HL-60 (cell line): ENCODE measurements around the gene FSD1L.

Source experiments
- CTCF ChIP-seq: IDR thresholded peaks from one replicate; pipeline ENCODE4 v1.5.1; 2011; ENCODE audit warnings: low read length, control low read depth, inconsistent platforms; ENCODE audit not compliant: insufficient read depth
- GABPA ChIP-seq: IDR thresholded peaks from 2 replicates; pipeline ENCODE4 v1.6.1; 2012; ENCODE audit warnings: low read depth
- POLR2AphosphoS5 ChIP-seq: IDR thresholded peaks from 2 replicates; pipeline ENCODE4 v1.6.1; 2012; ENCODE audit warnings: low read depth
- TF ChIP-seq, protein P1 (sequence below): IDR thresholded peaks from 2 replicates; pipeline ENCODE4 v1.6.1; 2012; ENCODE audit warnings: low read depth; ENCODE audit not compliant: insufficient replicate concordance

GRCh38 chr9:105415662-105415980 lies 32.2 kb upstream of the FSD1L start:
- TF ChIP-seq POLR2AphosphoS5 (no peak), CTCF (no peak), GABPA (no peak)
- TF ChIP-seq, protein P1, sequence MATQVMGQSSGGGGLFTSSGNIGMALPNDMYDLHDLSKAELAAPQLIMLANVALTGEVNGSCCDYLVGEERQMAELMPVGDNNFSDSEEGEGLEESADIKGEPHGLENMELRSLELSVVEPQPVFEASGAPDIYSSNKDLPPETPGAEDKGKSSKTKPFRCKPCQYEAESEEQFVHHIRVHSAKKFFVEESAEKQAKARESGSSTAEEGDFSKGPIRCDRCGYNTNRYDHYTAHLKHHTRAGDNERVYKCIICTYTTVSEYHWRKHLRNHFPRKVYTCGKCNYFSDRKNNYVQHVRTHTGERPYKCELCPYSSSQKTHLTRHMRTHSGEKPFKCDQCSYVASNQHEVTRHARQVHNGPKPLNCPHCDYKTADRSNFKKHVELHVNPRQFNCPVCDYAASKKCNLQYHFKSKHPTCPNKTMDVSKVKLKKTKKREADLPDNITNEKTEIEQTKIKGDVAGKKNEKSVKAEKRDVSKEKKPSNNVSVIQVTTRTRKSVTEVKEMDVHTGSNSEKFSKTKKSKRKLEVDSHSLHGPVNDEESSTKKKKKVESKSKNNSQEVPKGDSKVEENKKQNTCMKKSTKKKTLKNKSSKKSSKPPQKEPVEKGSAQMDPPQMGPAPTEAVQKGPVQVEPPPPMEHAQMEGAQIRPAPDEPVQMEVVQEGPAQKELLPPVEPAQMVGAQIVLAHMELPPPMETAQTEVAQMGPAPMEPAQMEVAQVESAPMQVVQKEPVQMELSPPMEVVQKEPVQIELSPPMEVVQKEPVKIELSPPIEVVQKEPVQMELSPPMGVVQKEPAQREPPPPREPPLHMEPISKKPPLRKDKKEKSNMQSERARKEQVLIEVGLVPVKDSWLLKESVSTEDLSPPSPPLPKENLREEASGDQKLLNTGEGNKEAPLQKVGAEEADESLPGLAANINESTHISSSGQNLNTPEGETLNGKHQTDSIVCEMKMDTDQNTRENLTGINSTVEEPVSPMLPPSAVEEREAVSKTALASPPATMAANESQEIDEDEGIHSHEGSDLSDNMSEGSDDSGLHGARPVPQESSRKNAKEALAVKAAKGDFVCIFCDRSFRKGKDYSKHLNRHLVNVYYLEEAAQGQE: no peak
